Right atrium auricular region (tissue), 2 donors: ENCODE data around the gene AGRP. TPM values are rescaled to one million over a fixed set of nuclear protein-coding genes. Genes with fewer than 3 reads are reported as not detected.

ENCODE experiments used
- DNase-seq: peaks from one replicate; pipeline ENCODE4 v3.0.0-alpha.2; 2019; ENCODE audit warnings: low spot score
- H3K27ac ChIP-seq, 2 donors: fragments of 200-600 bp; sonication (generic); 1 replicate in 1 of 2; 2 replicates in 1 of 2; pipeline ENCODE4 v1.5.1; 2016 to 2019
- H3K27me3 ChIP-seq, 2 donors: fragments of 200-600 bp; sonication (generic); one replicate each; pipeline versions ENCODE4 v1.5.1 to v1.6.0; 2017 to 2019
- H3K36me3 ChIP-seq: fragments of 200-600 bp; sonication (generic); one replicate; pipeline ENCODE4 v1.5.1; 2016
- H3K4me1 ChIP-seq, 2 donors: fragments of 200-600 bp; sonication (generic); one replicate each; pipeline versions ENCODE4 v1.5.1 to v1.6.0; 2017 to 2019
- H3K4me3 ChIP-seq, 2 donors: fragments of 200-600 bp; sonication (generic); 1 replicate in 1 of 2; 2 replicates in 1 of 2; pipeline ENCODE4 v1.5.1; 2017 to 2019; ENCODE audit warnings: mild to moderate bottlenecking in 1 of 2, moderate library complexity in 1 of 2
- H3K9me3 ChIP-seq, 2 donors: fragments of 200-600 bp; sonication (generic); one replicate each; pipeline ENCODE4 v1.5.1; 2019
- total RNA-seq, 2 donors: library from RNA; depleted of rRNA; stranded (reverse); fragments of >200 nt; gene quantifications; one replicate each; pipeline ENCODE4 v1.1.0, GENCODE V29; 2016
- TF ChIP-seq, protein P1 (sequence below), 2 donors: fragments of 200-600 bp; sonication (generic); IDR thresholded peaks; one replicate each; pipeline ENCODE4 v1.5.1; 2019; ENCODE audit warnings: antibody characterized with exemption in 2 of 2

AGRP gene
- total RNA-seq, 2 donors from 2014 or later, result not detected

DNA sequence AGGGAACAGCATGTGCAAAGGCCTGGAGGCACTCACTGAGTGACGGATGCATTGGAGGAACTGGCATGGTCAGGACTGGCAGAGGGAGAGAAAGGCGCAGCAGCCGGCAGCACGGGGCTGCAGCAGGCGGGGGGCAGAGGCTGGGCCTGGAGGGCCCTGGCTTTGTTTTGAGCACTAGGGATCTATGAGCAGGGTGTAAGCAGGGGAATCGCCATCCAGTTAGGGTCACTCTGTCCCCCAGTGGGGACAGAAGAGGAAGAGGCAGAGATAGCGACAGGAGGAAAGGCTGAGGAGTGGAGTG lies 38.3 kb downstream of the AGRP start:
- DNase-seq, result no peak
- H3K27me3 ChIP-seq, result no peaks in the 10 kb centered on the region
- H3K9me3 ChIP-seq, result no peaks in the 10 kb centered on the region
- TF ChIP-seq, protein P1, sequence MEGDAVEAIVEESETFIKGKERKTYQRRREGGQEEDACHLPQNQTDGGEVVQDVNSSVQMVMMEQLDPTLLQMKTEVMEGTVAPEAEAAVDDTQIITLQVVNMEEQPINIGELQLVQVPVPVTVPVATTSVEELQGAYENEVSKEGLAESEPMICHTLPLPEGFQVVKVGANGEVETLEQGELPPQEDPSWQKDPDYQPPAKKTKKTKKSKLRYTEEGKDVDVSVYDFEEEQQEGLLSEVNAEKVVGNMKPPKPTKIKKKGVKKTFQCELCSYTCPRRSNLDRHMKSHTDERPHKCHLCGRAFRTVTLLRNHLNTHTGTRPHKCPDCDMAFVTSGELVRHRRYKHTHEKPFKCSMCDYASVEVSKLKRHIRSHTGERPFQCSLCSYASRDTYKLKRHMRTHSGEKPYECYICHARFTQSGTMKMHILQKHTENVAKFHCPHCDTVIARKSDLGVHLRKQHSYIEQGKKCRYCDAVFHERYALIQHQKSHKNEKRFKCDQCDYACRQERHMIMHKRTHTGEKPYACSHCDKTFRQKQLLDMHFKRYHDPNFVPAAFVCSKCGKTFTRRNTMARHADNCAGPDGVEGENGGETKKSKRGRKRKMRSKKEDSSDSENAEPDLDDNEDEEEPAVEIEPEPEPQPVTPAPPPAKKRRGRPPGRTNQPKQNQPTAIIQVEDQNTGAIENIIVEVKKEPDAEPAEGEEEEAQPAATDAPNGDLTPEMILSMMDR (IDR thresholded peaks at IDR 0.05), result no peak
- H3K27ac ChIP-seq, result no peak overlapping the region
- peaks cover 0 to 91% of the 10 kb centered on the region in 2 donors for H3K4me1 ChIP-seq
- no peaks in the 10 kb centered on the region for H3K36me3 ChIP-seq
- no peak overlapping the region for H3K4me3 ChIP-seq

DNA sequence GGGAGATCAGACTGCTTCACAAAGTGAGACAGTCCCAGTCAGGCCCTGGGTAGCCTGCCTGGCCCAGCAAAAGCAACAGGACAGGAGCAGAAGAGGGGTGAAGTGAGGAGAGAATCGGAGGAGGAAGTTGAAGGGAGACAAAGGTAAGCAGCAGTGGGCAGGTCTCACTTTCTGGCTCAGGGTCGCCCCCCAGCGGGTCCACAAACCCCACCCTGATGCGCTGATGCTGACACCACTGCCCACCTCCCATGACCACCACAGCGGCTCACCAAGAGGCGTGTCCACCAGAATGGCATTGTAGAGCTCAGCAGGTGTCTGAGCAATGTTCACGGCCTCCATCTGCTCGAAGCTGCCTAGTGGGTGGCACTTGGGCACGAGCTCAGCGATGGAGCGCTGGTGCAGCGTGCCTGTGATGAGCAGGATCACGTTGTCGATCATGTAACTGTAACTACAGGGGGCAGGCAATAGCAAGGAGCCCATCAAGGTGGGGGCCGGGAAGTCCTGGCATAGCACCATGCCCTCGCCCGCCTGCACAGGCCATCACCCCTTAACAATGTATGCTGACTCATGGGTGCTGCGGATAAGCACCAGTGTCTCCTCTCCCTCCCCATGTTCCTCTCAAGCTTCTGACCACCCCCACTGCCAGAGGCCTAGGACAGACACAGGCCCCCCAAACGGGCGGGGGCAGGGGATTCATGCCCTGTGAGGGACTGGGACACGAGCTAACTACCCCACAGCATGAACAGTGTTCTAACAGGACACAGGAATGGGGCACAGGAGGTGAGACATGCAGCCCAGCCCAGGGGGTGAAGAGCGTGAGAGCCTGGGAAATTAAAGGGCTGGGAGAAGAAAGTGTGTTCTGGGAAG lies 38.9 kb downstream of the AGRP start:
- Histone ChIP-seq H3K9me3 (no peaks in the 10 kb centered on the region), H3K4me3 (no peak overlapping the region), H3K36me3 (no peaks in the 10 kb centered on the region), H3K4me1 (peaks cover 0 to 85% of the 10 kb centered on the region in 2 donors), H3K27me3 (no peaks in the 10 kb centered on the region), H3K27ac (no peak overlapping the region)
- TF ChIP-seq, protein P1 (IDR thresholded peaks at IDR 0.05), result no peak
- no peak for DNase-seq

DNA sequence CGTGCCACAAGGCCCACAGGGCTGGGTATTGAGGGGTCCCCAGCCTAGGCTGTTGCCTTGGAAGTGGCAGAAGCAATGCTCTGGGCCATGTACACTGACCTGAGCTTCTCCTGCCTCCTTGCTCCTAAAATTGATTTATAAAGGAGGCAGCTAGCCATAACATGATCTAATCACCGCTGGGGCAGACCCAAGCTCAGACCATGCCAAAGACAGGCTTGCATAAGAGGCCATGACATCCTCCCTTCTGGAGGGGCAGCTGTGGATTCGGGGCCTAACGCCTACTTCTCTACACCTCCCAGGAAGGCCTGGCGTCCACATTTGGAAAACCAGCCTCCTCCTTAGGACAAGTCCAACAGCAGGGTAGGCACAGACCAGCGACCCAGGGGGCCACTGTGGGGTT lies 40.1 kb downstream of the AGRP start:
- Histone ChIP-seq H3K4me3 (no peak overlapping the region), H3K27ac (peak overlapping the region; percentile 27 to 58), H3K36me3 (peaks cover 10% of the 10 kb centered on the region), H3K9me3 (no peaks in the 10 kb centered on the region), H3K27me3 (no peaks in the 10 kb centered on the region), H3K4me1 (peaks cover 0 to 75% of the 10 kb centered on the region in 2 donors)
- TF ChIP-seq, protein P1 (IDR thresholded peaks at IDR 0.05), result no peak
- peak; percentile 83 for DNase-seq

DNA sequence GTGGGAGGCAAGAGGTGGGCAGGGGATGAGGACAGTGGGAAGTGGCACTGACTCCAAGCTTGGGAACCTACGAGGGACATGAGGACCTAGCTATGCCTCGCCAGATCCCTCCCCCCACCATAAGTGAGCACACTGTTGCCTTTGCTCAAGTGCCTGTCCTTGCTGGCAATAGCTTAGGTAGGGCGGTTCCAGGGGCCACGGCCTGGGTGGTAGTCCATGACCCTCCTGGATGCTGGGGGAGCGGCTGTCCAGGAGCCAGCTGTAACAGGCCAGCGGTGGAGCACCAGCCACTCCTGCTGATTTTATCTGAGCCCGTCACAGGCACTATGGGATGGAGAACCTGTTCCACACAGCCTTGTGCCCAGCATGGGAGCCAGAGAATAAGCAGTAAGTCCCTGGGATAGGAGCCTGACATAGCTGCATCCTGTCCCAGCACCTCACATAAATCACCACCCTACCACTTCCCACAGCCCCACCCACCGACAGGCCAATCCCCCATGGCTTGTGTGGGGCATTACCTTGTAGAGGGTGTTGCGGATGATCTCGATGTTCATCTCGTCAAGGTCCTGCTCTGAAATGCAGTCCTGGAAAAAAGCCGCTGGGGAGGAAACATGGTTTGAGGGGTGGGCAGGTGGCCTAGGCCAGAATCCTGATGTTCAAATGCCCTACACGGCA lies 40.6 kb downstream of the AGRP start:
- Histone ChIP-seq H3K4me3 (no peak overlapping the region), H3K9me3 (no peaks in the 10 kb centered on the region), H3K36me3 (peaks cover 14% of the 10 kb centered on the region), H3K27ac (peak overlapping the region in 1 of 2 donors; percentile 5), H3K4me1 (peaks cover 0 to 69% of the 10 kb centered on the region in 2 donors), H3K27me3 (no peaks in the 10 kb centered on the region)
- no peak for DNase-seq
- TF ChIP-seq, protein P1 (IDR thresholded peaks at IDR 0.05), result no peak

DNA sequence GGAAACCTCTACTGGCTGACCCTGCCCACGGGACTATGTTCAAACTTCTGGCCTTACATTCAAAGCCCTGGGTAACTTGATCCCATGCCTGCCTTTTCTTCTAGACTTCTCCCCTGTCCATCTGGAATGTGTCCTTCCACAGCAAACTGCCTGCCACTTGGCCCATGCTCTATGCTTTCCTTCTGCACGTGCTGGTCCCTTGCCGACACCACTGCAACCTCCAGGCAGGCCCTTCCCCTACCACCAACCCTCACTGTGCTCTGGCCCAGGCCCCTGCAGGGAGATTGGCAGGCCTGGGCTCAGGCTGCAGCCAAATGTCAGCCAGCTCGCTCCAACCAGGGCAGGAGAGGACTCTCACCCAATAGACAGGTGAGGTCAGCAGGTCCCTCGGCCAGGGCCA lies 41.4 kb downstream of the AGRP start:
- Histone ChIP-seq H3K9me3 (no peaks in the 10 kb centered on the region), H3K36me3 (peaks cover 14% of the 10 kb centered on the region), H3K4me3 (no peak overlapping the region), H3K4me1 (peaks cover 0 to 61% of the 10 kb centered on the region in 2 donors), H3K27me3 (no peaks in the 10 kb centered on the region), H3K27ac (no peak overlapping the region)
- TF ChIP-seq, protein P1 (IDR thresholded peaks at IDR 0.05), result no peak
- no peak for DNase-seq
